Activated CD8-positive, alpha-beta memory T cell treated with anti-CD3 and anti-CD28 coated beads, Interleukin-2, amount 50 U/mL, for 24 hours (primary cell): Measurements from ENCODE around the gene DENND2D.

ENCODE experiments used
- DNase-seq: peaks from one replicate; pipeline ENCODE4 v3.0.0-alpha.2; 2020; ENCODE audit errors: extremely low read depth

DENND2D gene

GRCh38 chr1:111175349-111175748 lies 25.1 kb downstream of the DENND2D start:
- DNase-seq = no peak

- no peak for DNase-seq
Measured at GRCh38 chr1:111174070-111174469, 26.4 kb downstream of the DENND2D start.

- no peak for DNase-seq
Measured at GRCh38 chr1:111172463-111172862, 28.0 kb downstream of the DENND2D start.

- no peak for DNase-seq
Measured at GRCh38 chr1:111164151-111164550, 36.3 kb downstream of the DENND2D start.

GRCh38 chr1:111163363-111163762 lies 37.1 kb downstream of the DENND2D start:
- no peak for DNase-seq

GRCh38 chr1:111162488-111162880 lies 38.0 kb downstream of the DENND2D start:
- DNase-seq = no peak

GRCh38 chr1:111161843-111162487 lies 38.5 kb downstream of the DENND2D start:
- DNase-seq = no peak

GRCh38 chr1:111157431-111157830 lies 43.0 kb downstream of the DENND2D start:
- DNase-seq = no peak

GRCh38 chr1:111154021-111154999 lies 46.1 kb downstream of the DENND2D start:
- DNase-seq = no peak

- no peak for DNase-seq
Measured at GRCh38 chr1:111151838-111152237, 48.6 kb downstream of the DENND2D start.

- DNase-seq = no peak
Measured at GRCh38 chr1:111148376-111148881, 52.0 kb downstream of the DENND2D start.

- DNase-seq = no peak
Measured at GRCh38 chr1:111147948-111148347, 52.5 kb downstream of the DENND2D start.

GRCh38 chr1:111145963-111146768 lies 54.3 kb downstream of the DENND2D start:
- DNase-seq = no peak

GRCh38 chr1:111145542-111145941 lies 54.9 kb downstream of the DENND2D start:
- no peak for DNase-seq

- DNase-seq = no peak
Measured at GRCh38 chr1:111142356-111142975, 58.0 kb downstream of the DENND2D start.

- no peak for DNase-seq
Measured at GRCh38 chr1:111141245-111142220, 58.9 kb downstream of the DENND2D start.

GRCh38 chr1:111140680-111140967 lies 59.8 kb downstream of the DENND2D start:
- no peak for DNase-seq

GRCh38 chr1:111139956-111140679 lies 60.3 kb downstream of the DENND2D start, which contains the start of the genes CEPT1 and DRAM2:
TSS of gene CEPT1 (plus strand) at chr1:111140223. CDS start at chr1:111147715, 7,492 bp downstream.
TSS of gene DRAM2 (minus strand) at chr1:111140093. CDS start at chr1:111131554, 8,539 bp downstream.
- DNase-seq = peak; percentile 89

- DNase-seq = peak; percentile 2
Measured at GRCh38 chr1:111139324-111139955, 61.0 kb downstream of the DENND2D start.
